Vagina (tissue), 2 donors: ENCODE measurements around the gene ACAN.

Source experiments
- POLR2A ChIP-seq, 2 donors: fragments of 450-650 bp; IDR thresholded peaks; one replicate each; pipeline ENCODE4 v1.6.1; 2017; ENCODE audit warnings: antibody characterized with exemption in 2 of 2, mild to moderate bottlenecking in 2 of 2, moderate library complexity in 2 of 2
- POLR2AphosphoS5 ChIP-seq, 2 donors: sonication (generic); formaldehyde crosslinking; IDR thresholded peaks; one replicate each; pipeline ENCODE4 v1.9.0; 2017; ENCODE audit warnings: antibody characterized with exemption in 2 of 2, mild to moderate bottlenecking in 2 of 2, low read depth in 1 of 2; ENCODE audit not compliant: insufficient read depth in 1 of 2
- TF ChIP-seq, protein P1 (sequence below), 3 experiments: fragments of 450-650 bp in 2 of 3; fragments of 200-600 bp in 1 of 3; sonication (generic) in 1 of 3; IDR thresholded peaks; one replicate each; pipeline ENCODE4 v1.5.1; 2017 to 2019; ENCODE audit warnings: antibody characterized with exemption in 3 of 3, mild to moderate bottlenecking in 2 of 3, moderate library complexity in 2 of 3

DNA sequence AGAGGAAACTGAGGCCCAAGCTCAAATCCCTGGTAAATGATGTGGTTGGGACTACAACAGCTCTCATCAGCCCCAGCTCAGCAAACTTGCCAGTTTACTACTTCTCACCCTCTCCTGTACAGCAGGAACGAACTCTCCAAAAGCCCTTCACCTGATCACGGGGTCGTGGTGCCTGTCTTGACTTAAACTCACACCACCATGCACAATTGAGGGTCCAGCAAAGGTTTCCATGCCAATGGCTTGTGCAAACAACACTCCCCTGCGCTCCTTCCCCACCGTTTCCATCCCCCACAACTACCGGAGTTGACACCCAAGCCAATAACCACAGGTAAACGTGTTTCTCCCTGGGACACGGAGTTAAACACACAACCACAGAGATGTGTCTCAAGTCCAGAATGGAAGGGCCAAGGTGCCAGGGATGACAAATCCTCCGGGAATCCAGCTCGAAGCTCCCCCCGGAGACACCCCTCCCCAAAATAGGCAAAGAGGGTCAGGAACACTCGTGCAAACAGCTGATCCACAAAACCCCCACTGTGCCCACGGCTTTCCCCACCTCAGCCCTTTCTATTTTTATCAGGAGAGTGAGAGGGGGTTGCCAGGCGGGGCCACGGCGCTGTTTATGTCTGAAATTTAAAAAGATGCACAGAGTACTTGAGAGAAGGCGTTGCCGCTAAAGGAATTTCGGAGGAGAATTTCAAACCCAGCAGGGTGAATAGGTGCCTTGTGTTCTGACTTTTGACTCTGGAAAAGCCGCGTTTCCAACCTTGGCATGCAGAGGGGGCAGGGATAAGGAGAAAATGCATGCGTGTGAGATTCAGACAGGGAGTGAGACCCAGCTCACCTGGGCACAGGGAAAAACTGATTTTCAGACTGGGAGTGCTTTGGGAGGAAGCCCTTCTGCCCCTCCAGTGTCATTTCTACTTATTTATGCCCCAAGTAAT is 10.6 kb upstream of the ACAN start:
- TF ChIP-seq, protein P1, sequence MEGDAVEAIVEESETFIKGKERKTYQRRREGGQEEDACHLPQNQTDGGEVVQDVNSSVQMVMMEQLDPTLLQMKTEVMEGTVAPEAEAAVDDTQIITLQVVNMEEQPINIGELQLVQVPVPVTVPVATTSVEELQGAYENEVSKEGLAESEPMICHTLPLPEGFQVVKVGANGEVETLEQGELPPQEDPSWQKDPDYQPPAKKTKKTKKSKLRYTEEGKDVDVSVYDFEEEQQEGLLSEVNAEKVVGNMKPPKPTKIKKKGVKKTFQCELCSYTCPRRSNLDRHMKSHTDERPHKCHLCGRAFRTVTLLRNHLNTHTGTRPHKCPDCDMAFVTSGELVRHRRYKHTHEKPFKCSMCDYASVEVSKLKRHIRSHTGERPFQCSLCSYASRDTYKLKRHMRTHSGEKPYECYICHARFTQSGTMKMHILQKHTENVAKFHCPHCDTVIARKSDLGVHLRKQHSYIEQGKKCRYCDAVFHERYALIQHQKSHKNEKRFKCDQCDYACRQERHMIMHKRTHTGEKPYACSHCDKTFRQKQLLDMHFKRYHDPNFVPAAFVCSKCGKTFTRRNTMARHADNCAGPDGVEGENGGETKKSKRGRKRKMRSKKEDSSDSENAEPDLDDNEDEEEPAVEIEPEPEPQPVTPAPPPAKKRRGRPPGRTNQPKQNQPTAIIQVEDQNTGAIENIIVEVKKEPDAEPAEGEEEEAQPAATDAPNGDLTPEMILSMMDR (IDR thresholded peaks at IDR 0.05), result no peak
- TF ChIP-seq POLR2AphosphoS5 (IDR thresholded peaks at IDR 0.05; ENCODE audit: insufficient read depth in 1 of 2, low read depth in 1 of 2) (no peak), POLR2A (IDR thresholded peaks at IDR 0.05) (no peak)
